ENCODE results near the gene FOXD2. TPM values are rescaled to one million over a fixed set of nuclear protein-coding genes. Genes with fewer than 3 reads are reported as not detected.

FOXD2 gene
- total RNA-seq, 1 experiment from 2014 or later, result 0.07 TPM

DNA sequence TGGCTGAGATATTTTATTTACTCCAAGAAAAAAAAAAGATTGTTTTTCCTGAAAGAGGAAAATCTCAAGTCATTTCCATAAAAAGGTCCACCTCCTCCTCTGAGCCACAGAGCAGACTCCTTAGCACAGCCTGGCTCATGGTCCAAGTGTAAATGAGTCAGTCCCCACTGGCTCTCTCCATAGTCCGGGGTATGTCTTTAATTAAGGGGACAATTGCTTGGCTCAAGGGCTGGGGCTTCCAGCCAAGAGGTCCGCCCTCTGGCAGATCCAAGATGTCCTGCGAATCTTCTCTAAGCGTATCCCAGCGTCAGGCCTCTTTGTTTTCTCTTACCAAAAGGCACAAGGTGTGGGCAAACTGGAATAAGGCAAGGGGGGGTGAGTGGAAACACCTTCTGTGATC is 33.3 kb downstream of the FOXD2 start (continued):
- TF ChIP-seq, protein P1, sequence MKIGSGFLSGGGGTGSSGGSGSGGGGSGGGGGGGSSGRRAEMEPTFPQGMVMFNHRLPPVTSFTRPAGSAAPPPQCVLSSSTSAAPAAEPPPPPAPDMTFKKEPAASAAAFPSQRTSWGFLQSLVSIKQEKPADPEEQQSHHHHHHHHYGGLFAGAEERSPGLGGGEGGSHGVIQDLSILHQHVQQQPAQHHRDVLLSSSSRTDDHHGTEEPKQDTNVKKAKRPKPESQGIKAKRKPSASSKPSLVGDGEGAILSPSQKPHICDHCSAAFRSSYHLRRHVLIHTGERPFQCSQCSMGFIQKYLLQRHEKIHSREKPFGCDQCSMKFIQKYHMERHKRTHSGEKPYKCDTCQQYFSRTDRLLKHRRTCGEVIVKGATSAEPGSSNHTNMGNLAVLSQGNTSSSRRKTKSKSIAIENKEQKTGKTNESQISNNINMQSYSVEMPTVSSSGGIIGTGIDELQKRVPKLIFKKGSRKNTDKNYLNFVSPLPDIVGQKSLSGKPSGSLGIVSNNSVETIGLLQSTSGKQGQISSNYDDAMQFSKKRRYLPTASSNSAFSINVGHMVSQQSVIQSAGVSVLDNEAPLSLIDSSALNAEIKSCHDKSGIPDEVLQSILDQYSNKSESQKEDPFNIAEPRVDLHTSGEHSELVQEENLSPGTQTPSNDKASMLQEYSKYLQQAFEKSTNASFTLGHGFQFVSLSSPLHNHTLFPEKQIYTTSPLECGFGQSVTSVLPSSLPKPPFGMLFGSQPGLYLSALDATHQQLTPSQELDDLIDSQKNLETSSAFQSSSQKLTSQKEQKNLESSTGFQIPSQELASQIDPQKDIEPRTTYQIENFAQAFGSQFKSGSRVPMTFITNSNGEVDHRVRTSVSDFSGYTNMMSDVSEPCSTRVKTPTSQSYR (CRISPR knock-in tag; IDR thresholded peaks at IDR 0.05), result no peak
- TF ChIP-seq ELF4 (CRISPR knock-in tag; IDR thresholded peaks at IDR 0.05; ENCODE audit: low read depth) (no peak), SMAD3 (CRISPR knock-in tag; IDR thresholded peaks at IDR 0.05; ENCODE audit: borderline replicate concordance) (no peak), HMGA2 (CRISPR knock-in tag; IDR thresholded peaks at IDR 0.05) (no peak), MXD4 (CRISPR knock-in tag; IDR thresholded peaks at IDR 0.05; ENCODE audit: borderline replicate concordance) (no peak), CREM (CRISPR knock-in tag; IDR thresholded peaks at IDR 0.05) (no peak), FOXK1 (CRISPR knock-in tag; IDR thresholded peaks at IDR 0.05) (no peak), MYBL2 (CRISPR knock-in tag; IDR thresholded peaks at IDR 0.05) (no peak)
- TF ChIP-seq, protein P2, sequence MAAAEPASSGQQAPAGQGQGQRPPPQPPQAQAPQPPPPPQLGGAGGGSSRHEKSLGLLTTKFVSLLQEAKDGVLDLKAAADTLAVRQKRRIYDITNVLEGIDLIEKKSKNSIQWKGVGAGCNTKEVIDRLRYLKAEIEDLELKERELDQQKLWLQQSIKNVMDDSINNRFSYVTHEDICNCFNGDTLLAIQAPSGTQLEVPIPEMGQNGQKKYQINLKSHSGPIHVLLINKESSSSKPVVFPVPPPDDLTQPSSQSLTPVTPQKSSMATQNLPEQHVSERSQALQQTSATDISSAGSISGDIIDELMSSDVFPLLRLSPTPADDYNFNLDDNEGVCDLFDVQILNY (CRISPR knock-in tag; IDR thresholded peaks at IDR 0.05), result no peak
- TF ChIP-seq, protein P3, sequence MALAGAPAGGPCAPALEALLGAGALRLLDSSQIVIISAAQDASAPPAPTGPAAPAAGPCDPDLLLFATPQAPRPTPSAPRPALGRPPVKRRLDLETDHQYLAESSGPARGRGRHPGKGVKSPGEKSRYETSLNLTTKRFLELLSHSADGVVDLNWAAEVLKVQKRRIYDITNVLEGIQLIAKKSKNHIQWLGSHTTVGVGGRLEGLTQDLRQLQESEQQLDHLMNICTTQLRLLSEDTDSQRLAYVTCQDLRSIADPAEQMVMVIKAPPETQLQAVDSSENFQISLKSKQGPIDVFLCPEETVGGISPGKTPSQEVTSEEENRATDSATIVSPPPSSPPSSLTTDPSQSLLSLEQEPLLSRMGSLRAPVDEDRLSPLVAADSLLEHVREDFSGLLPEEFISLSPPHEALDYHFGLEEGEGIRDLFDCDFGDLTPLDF (CRISPR knock-in tag; IDR thresholded peaks at IDR 0.05), result no peak

DNA sequence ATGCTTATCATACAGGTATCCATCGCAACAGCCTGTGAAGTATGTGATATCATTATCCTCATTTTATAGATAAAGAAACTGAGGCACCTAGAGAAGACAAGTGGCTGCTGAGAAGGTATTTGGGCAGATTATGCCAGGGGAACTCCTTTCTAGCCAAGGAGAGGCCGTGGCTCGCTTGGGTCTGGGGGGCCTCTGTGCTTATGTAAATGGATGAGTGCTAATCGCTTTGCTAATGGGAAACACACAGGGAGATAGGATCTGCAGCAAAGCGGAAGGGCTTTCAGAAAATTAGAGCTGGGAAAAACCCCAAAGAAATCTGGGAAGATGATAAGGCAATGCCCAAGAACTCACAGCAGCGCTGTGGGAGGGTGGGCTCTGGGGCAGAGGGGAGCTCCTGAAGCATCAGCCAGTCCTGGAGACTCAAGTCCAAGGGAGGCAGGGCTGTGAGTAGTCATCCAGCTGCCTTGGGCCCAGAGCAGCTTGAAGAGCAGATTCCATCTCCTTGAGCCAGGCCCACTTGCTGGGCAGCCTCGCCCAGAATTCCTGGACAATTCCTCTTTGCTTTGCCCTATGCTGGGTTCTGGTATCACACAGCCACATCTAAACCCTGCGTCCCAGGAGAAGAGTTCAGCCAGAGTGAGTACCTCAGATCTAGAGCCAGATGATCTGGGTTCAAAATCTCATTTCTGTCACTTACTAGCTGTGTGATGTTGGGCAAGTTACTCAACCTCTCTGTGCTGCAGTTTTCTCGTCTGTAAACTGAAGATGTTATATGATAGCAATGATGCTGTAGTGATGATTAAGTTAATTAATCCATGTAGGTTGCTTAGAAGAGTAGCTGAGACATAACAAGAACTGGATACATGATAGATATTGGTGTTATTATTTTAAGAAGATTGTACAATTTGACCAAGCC is 36.7 kb downstream of the FOXD2 start:
- H3K36me3 Mint-ChIP-seq, result 0 out of 2 replicates have a peak, but pooled peaks cover 2% of the 10 kb centered on the region
- H3K27ac Mint-ChIP-seq, result no peak overlapping the region
- TF ChIP-seq FOXJ3 (CRISPR knock-in tag; IDR thresholded peaks at IDR 0.05; ENCODE audit: borderline replicate concordance) (no peak), GTF2I (CRISPR knock-in tag; conservative IDR thresholded peaks at IDR 0.05) (0 out of 2 replicates have a peak, but pooled peaks have one; percentile 28)
- TF ChIP-seq, protein P4, sequence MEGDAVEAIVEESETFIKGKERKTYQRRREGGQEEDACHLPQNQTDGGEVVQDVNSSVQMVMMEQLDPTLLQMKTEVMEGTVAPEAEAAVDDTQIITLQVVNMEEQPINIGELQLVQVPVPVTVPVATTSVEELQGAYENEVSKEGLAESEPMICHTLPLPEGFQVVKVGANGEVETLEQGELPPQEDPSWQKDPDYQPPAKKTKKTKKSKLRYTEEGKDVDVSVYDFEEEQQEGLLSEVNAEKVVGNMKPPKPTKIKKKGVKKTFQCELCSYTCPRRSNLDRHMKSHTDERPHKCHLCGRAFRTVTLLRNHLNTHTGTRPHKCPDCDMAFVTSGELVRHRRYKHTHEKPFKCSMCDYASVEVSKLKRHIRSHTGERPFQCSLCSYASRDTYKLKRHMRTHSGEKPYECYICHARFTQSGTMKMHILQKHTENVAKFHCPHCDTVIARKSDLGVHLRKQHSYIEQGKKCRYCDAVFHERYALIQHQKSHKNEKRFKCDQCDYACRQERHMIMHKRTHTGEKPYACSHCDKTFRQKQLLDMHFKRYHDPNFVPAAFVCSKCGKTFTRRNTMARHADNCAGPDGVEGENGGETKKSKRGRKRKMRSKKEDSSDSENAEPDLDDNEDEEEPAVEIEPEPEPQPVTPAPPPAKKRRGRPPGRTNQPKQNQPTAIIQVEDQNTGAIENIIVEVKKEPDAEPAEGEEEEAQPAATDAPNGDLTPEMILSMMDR (IDR thresholded peaks at IDR 0.05), result no peak
- no peak overlapping the region; the same call in 1 of the 2 replicates for H3K4me3 Mint-ChIP-seq
- ATAC-seq, result peak; percentile 56
- H3K27me3 Mint-ChIP-seq (ENCODE audit: low read depth), result peaks cover 14% of the 10 kb centered on the region
- CTCF ChIA-PET, result interaction anchor here (1.1 to 4.1 kb wide), 5 partner anchors 15 to 252 kb away, joined by 4 to 16 read pairs (median 10); partner anchors contain the start of gene FOXD2
- H3K4me1 Mint-ChIP-seq, result peaks cover 12% of the 10 kb centered on the region
- DNase-seq (ENCODE audit: low spot score), result no peak
- H3K9me3 Mint-ChIP-seq, result peaks cover 4% of the 10 kb centered on the region
- POLR2A ChIA-PET, result no interaction called here

DNA sequence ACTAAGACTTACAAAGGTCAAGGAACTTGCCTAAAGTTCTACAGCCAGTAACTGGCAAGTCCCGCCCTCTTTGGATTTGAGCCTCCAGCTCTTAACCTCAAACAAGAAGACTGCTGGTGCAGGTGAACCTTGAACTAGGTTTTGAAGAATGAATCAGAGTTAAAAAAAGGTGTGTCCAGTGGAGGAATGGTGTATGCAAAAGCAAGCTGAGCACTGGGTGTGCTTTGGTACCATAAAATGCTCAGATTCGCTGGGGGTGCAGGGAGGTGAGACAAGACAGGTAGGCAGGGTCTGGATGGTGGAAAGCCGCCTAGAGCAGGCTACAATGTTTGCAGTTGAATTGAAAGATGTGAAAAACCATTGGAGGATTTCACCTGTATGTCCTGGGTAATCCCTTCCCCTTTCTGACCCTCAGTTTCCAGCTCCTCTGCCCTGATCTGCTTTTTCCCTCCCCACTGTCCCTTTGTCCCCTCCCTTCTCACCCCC is 39.8 kb downstream of the FOXD2 start:
- ATAC-seq (no peak), DNase-seq (ENCODE audit: low spot score) (no peak)
- ChIA-PET POLR2A (no interaction called here), CTCF (interaction anchor here (4.1 kb wide), 1 partner anchor 28 kb away, joined by 16 read pairs; no protein-coding TSS in a partner anchor)
- H3K4me3 Mint-ChIP-seq, result no peak overlapping the region
- H3K27ac Mint-ChIP-seq, result no peak overlapping the region
- peaks cover 12% of the 10 kb centered on the region for H3K4me1 Mint-ChIP-seq
- peaks cover 19% of the 10 kb centered on the region for H3K27me3 Mint-ChIP-seq (ENCODE audit: low read depth)
- H3K9me3 Mint-ChIP-seq, result peaks cover 4% of the 10 kb centered on the region
- H3K36me3 Mint-ChIP-seq, result 0 out of 2 replicates have a peak, but pooled peaks cover 2% of the 10 kb centered on the region
- TF ChIP-seq, protein P5, sequence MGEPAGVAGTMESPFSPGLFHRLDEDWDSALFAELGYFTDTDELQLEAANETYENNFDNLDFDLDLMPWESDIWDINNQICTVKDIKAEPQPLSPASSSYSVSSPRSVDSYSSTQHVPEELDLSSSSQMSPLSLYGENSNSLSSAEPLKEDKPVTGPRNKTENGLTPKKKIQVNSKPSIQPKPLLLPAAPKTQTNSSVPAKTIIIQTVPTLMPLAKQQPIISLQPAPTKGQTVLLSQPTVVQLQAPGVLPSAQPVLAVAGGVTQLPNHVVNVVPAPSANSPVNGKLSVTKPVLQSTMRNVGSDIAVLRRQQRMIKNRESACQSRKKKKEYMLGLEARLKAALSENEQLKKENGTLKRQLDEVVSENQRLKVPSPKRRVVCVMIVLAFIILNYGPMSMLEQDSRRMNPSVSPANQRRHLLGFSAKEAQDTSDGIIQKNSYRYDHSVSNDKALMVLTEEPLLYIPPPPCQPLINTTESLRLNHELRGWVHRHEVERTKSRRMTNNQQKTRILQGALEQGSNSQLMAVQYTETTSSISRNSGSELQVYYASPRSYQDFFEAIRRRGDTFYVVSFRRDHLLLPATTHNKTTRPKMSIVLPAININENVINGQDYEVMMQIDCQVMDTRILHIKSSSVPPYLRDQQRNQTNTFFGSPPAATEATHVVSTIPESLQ (CRISPR knock-in tag; IDR thresholded peaks at IDR 0.05), result no peak
- TF ChIP-seq MYBL2 (CRISPR knock-in tag; IDR thresholded peaks at IDR 0.05) (no peak), SMAD3 (CRISPR knock-in tag; IDR thresholded peaks at IDR 0.05; ENCODE audit: borderline replicate concordance) (no peak), KAT7 (CRISPR knock-in tag; IDR thresholded peaks at IDR 0.05; ENCODE audit: borderline replicate concordance) (no peak), TCF7 (CRISPR knock-in tag; IDR thresholded peaks at IDR 0.05; ENCODE audit: low read depth) (no peak), ZBTB21 (CRISPR knock-in tag; IDR thresholded peaks at IDR 0.05; ENCODE audit: borderline replicate concordance) (no peak)
- TF ChIP-seq, protein P6, sequence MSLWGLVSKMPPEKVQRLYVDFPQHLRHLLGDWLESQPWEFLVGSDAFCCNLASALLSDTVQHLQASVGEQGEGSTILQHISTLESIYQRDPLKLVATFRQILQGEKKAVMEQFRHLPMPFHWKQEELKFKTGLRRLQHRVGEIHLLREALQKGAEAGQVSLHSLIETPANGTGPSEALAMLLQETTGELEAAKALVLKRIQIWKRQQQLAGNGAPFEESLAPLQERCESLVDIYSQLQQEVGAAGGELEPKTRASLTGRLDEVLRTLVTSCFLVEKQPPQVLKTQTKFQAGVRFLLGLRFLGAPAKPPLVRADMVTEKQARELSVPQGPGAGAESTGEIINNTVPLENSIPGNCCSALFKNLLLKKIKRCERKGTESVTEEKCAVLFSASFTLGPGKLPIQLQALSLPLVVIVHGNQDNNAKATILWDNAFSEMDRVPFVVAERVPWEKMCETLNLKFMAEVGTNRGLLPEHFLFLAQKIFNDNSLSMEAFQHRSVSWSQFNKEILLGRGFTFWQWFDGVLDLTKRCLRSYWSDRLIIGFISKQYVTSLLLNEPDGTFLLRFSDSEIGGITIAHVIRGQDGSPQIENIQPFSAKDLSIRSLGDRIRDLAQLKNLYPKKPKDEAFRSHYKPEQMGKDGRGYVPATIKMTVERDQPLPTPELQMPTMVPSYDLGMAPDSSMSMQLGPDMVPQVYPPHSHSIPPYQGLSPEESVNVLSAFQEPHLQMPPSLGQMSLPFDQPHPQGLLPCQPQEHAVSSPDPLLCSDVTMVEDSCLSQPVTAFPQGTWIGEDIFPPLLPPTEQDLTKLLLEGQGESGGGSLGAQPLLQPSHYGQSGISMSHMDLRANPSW (CRISPR knock-in tag; conservative IDR thresholded peaks at IDR 0.05; ENCODE audit: low read depth), result no peak

Data from WTC11 (cell line).